Muscle layer of duodenum (tissue), 2 donors: Measurements from ENCODE around the gene JMJD7.

ENCODE experiments used
- H3K27ac ChIP-seq: one replicate; pipeline ENCODE4 v1.7.0; 2013; ENCODE audit warnings: mild to moderate bottlenecking, low read length
- H3K27me3 ChIP-seq: one replicate; pipeline ENCODE4 v1.7.0; 2013; ENCODE audit warnings: low read depth, mild to moderate bottlenecking, control low read depth, low read length
- H3K36me3 ChIP-seq, 2 donors: one replicate each; pipeline ENCODE4 v1.7.0; 2013; ENCODE audit warnings: low read length in 2 of 2, control low read depth in 1 of 2, mild to moderate bottlenecking in 1 of 2; ENCODE audit not compliant: insufficient read depth in 2 of 2, control insufficient read depth in 1 of 2
- H3K4me1 ChIP-seq, 2 donors: one replicate each; pipeline ENCODE4 v1.7.0; 2013; ENCODE audit warnings: low read length in 2 of 2, mild to moderate bottlenecking in 2 of 2, control low read depth in 1 of 2, moderate library complexity in 1 of 2; ENCODE audit not compliant: insufficient read depth in 2 of 2, control insufficient read depth in 1 of 2
- H3K4me3 ChIP-seq, 2 donors: one replicate each; pipeline ENCODE4 v1.7.0; 2013; ENCODE audit warnings: low read length in 2 of 2, low read depth in 1 of 2, mild to moderate bottlenecking in 1 of 2
- H3K9me3 ChIP-seq, 2 donors: one replicate each; pipeline ENCODE4 v1.7.0; 2013; ENCODE audit warnings: low read length in 2 of 2, control low read depth in 1 of 2, mild to moderate bottlenecking in 1 of 2; ENCODE audit not compliant: control insufficient read depth in 1 of 2
- donor health status: healthy.

Gene JMJD7

DNA sequence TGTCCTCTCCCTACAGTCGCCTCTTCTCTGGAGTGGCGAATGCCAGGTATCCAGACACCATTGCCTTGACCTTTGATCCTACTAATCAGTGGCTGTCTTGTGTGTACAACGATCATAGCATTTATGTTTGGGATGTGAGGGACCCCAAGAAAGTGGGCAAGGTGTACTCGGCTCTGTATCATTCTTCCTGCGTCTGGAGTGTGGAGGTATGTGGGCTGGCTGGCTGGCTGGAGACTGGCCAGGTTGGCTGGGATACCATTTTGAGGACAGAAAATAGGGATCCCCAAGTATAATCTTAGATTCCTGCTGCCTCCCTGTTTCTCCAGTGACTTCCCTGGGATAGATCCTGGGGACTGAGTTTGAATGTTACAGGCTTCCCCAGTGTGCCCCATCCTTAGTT lies 13.4 kb upstream of the JMJD7 start:
- Histone ChIP-seq H3K27ac (no peak overlapping the region), H3K36me3 (peaks cover 52 to 74% of the 10 kb centered on the region in 2 donors), H3K9me3 (no peaks in the 10 kb centered on the region), H3K27me3 (no peaks in the 10 kb centered on the region), H3K4me1 (peaks cover 0 to 7% of the 10 kb centered on the region in 2 donors), H3K4me3 (no peak overlapping the region)

DNA sequence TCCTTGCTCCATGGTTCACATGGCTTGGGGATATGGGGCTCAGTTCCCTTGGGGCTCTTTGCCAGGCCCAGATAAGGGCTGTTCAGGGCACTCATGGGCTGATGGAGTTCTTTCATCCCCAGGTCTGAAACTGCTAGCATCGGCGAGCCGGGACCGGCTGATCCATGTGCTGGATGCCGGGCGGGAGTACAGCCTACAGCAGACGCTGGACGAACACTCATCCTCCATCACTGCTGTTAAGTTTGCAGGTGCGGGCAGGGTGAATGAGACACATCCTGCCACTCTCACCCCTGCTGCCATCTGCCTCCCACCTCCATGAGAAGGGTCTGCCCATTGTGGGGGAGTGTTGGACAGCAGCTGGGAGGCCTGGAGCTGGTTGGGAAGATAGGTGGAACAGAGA lies 11.1 kb upstream of the JMJD7 start:
- no peaks in the 10 kb centered on the region for H3K4me1 ChIP-seq
- no peaks in the 10 kb centered on the region for H3K9me3 ChIP-seq
- H3K4me3 ChIP-seq = no peak overlapping the region
- H3K27ac ChIP-seq = no peak overlapping the region
- peaks cover 73 to 96% of the 10 kb centered on the region in 2 donors for H3K36me3 ChIP-seq
- no peaks in the 10 kb centered on the region for H3K27me3 ChIP-seq

DNA sequence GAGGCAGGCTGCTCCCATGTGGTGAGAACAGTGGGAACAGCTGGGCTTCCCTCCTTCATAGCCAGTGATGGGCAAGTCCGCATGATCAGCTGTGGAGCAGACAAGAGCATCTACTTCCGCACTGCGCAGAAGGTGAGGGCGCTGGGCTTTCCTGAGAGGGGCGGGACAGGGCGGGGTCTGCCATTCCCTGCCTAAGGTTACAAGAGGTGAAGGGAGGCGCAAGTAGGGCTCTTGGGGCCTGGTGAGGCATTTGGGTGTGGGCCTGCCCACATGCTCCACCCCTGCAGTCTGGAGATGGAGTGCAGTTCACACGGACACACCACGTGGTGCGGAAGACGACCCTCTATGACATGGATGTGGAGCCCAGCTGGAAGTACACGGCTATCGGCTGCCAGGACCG lies 10.6 kb upstream of the JMJD7 start:
- Histone ChIP-seq H3K27ac (no peak overlapping the region), H3K4me1 (no peaks in the 10 kb centered on the region), H3K36me3 (peaks cover 77 to 95% of the 10 kb centered on the region in 2 donors)

DNA sequence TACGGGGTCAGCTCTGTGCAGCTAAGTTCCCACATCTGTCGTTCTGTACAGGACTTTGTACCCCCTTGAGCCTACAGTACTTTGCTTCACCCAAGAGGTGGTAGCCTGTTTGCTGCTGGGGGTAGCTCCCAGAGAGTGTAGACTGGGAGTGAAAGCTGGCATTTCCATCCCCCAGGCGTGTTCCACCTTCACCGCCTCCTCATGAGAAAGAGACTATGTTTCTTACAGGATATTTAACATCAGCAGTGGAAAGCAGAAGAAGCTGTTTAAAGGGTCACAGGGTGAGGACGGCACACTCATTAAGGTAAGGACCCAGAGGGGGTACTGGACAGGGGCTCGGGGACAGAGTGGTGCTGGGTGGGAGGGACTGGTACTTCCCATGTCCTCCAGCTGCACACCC lies 10.1 kb upstream of the JMJD7 start:
- no peak overlapping the region for H3K4me3 ChIP-seq
- H3K4me1 ChIP-seq = no peaks in the 10 kb centered on the region
- no peak overlapping the region for H3K27ac ChIP-seq
- H3K9me3 ChIP-seq = no peaks in the 10 kb centered on the region
- H3K36me3 ChIP-seq = peaks cover 77 to 95% of the 10 kb centered on the region in 2 donors
- H3K27me3 ChIP-seq = no peaks in the 10 kb centered on the region

More for the DNA sequence above, 10.6 kb upstream of the JMJD7 start:
- Histone ChIP-seq H3K4me3 (no peak overlapping the region), H3K9me3 (no peaks in the 10 kb centered on the region), H3K27me3 (no peaks in the 10 kb centered on the region)

DNA sequence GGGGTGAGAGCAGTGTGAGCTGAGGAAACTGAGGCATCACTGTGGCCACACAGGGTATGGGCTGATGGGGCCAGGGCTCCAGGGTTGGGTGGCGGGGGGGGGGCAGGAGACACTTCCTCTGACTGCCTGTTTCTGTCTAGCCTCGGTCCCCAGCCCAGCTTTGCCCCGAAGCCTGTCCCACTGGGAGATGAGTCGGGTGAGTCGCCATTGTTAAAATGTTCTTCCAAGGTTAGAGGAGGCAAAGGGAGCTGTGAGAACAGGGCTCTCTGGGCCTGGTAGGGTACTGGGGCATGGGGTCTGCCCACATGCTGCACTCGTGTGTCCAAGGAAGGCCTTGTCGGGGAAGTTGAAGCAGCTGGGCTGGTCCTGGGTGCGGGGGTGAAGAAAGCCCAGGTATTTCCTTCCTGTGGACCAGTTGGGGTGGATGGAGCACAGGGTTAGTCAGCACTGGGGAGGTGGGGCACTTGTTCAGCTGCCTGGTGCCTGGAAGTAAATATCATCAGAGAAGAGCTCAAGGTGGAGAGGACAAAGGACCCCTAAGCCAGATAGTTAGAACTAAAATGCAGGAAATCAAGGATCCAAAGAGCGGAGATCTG lies 8.3 kb upstream of the JMJD7 start:
- Histone ChIP-seq H3K27ac (no peak overlapping the region), H3K4me3 (no peak overlapping the region), H3K4me1 (no peaks in the 10 kb centered on the region), H3K9me3 (no peaks in the 10 kb centered on the region), H3K36me3 (peaks cover 71 to 98% of the 10 kb centered on the region in 2 donors), H3K27me3 (no peaks in the 10 kb centered on the region)

DNA sequence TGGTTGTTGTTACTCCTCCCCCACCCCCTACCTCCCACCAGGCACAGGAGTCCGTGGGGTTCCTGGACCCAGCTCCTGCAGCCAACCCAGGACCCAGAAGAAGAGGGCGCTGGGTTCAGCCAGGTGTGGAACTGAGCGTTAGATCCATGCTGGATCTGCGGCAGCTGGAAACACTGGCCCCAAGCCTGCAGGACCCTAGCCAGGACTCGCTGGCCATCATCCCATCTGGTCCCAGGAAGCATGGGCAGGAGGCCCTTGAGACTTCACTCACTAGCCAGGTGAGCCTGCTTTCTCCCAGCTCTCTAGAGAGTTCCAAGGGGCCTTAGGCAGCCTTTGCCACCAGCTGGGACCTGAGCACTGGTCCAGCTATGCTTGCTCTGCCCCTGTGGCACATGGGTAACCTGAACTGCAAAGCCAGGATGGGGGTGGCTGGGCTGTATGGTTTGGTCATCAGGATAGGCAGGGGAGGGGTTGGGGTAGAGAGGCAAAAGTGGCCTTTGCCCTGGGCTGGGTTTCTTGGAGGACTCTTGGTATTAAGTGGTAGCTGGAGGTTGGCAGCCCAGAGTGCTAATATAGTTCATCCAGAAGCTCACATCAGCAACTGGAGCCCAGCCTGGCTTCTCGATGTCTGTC lies 7.0 kb upstream of the JMJD7 start:
- H3K4me1 ChIP-seq = no peaks in the 10 kb centered on the region
- no peaks in the 10 kb centered on the region for H3K27me3 ChIP-seq
- no peak overlapping the region for H3K4me3 ChIP-seq
- no peak overlapping the region for H3K27ac ChIP-seq
- H3K36me3 ChIP-seq = peaks cover 67 to 96% of the 10 kb centered on the region in 2 donors
- no peaks in the 10 kb centered on the region for H3K9me3 ChIP-seq

DNA sequence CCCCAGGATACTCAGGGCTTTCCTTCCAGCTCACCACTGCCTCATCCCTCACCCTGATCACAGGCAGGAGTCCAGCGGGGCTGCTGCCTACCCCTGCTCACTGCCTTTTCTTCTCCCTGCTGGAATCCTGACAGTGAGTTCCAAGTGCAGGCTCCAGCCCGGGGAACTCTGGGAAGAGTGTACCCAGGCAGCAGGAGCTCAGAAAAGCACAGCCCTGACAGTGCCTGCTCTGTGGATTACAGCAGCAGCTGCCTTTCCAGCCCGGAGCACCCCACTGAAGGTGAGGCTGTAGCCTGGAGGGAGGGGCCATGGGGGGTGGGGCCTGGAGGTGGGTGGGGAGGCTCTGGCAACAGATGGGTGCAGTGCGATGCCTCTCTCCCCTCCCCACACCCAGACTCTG lies 6.1 kb upstream of the JMJD7 start:
- Histone ChIP-seq H3K4me1 (no peaks in the 10 kb centered on the region), H3K36me3 (peaks cover 62 to 88% of the 10 kb centered on the region in 2 donors), H3K27ac (no peak overlapping the region), H3K9me3 (no peaks in the 10 kb centered on the region), H3K27me3 (no peaks in the 10 kb centered on the region), H3K4me3 (no peak overlapping the region)

DNA sequence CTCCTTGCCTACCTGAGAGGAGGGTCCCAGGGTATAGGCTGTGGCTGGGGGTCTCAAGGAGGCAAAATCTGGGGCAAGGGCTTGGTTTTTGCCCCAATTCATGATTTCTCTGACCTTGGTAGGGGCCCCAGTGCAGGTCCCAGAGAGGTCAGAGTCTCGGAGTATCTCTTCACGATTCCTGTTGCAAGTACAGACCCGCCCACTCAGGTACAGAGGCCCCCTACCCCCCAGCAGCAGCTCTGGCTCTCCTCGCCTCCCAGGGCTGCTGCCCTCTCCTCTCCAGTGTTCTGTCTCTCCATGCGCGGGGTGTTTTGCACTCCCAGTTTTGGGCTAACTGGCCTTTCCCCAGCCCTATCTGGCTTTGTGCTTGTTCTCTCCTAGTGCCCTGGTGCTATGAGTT lies 5.4 kb upstream of the JMJD7 start:
- H3K4me1 ChIP-seq = peaks cover 0 to 5% of the 10 kb centered on the region in 2 donors
- H3K4me3 ChIP-seq = no peak overlapping the region
- H3K27me3 ChIP-seq = no peaks in the 10 kb centered on the region
- no peaks in the 10 kb centered on the region for H3K9me3 ChIP-seq
- H3K27ac ChIP-seq = no peak overlapping the region
- H3K36me3 ChIP-seq = peaks cover 57 to 81% of the 10 kb centered on the region in 2 donors

DNA sequence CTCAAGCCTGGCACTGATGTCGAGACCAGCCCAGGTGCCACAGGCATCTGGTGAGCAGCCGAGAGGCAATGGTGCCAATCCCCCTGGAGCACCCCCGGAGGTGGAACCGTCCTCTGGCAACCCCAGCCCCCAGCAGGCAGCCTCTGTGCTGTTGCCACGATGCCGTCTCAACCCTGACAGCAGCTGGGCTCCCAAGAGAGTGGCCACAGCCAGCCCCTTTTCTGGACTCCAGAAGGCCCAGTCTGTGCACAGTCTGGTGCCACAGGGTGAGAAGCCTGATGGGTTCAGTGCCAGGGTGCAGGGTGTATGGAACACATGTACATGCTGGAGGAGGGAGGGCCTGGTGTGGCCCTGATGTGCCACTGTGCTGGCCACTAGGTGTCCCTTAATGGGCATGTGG lies 4.9 kb upstream of the JMJD7 start:
- Histone ChIP-seq H3K27ac (no peak overlapping the region), H3K36me3 (peaks cover 52 to 76% of the 10 kb centered on the region in 2 donors), H3K4me1 (peaks cover 0 to 7% of the 10 kb centered on the region in 2 donors), H3K27me3 (no peaks in the 10 kb centered on the region), H3K9me3 (no peaks in the 10 kb centered on the region), H3K4me3 (no peak overlapping the region)

DNA sequence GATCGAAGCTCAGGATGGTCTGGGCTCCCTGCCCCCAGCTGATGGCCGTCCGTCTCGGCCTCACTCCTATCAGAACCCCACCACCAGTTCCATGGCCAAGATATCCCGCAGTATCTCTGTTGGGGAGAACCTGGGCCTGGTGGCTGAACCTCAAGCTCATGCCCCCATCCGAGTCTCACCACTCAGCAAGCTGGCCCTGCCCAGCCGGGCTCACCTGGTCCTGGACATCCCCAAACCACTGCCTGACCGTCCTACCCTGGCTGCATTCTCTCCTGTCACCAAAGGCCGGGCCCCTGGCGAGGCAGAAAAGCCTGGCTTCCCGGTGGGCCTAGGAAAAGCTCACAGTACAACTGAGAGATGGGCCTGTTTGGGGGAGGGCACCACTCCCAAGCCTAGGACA lies 4.4 kb upstream of the JMJD7 start:
- Histone ChIP-seq H3K27ac (no peak overlapping the region), H3K9me3 (no peaks in the 10 kb centered on the region), H3K36me3 (peaks cover 47 to 71% of the 10 kb centered on the region in 2 donors)

DNA sequence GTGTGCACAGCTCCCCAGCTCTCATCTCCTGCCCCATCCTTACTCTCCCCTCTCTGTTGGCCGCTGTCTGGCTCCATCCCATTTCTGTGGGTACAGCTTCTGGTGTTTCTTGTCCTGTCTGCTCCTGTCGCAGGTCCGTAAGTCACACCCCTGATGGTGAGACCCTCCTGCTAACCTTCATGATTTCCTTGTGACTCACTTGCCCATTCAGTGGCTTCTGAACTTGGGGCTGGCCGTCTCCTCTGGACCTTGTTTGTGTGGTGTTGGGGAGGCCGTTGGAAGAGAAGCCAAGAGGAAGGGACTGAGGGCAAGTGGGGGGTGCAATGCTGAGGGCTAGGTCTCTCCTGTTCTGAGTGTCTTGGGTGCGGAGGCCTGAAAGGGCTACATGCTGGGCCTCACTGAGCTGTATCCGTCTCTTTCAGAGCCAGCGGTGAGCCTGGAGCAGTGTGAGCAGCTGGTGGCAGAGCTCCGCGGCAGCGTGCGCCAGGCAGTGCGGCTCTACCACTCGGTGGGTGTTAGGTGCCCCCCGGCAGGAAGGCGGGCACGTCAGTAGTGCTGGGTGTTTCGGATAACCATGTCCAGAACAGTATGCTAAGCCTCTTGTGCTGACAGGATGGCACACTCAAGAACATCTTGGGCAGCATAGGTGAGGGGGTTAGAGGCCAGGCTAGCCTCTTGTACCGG lies 3.7 kb upstream of the JMJD7 start:
- peaks cover 42 to 64% of the 10 kb centered on the region in 2 donors for H3K36me3 ChIP-seq
- peaks cover 0 to 10% of the 10 kb centered on the region in 2 donors for H3K4me1 ChIP-seq
- no peaks in the 10 kb centered on the region for H3K27me3 ChIP-seq
- no peaks in the 10 kb centered on the region for H3K9me3 ChIP-seq
- H3K27ac ChIP-seq = no peak overlapping the region
- H3K4me3 ChIP-seq = no peak overlapping the region

More for the DNA sequence above, 4.4 kb upstream of the JMJD7 start:
- Histone ChIP-seq H3K27me3 (no peaks in the 10 kb centered on the region), H3K4me1 (peaks cover 0 to 7% of the 10 kb centered on the region in 2 donors), H3K4me3 (no peak overlapping the region)
